Liver (tissue), 3 donors: ENCODE results near the gene TDRD9.

Source experiments
- JUND ChIP-seq, 2 donors: IDR thresholded peaks; 2 replicates each; pipeline ENCODE4 v1.6.1; 2016; ENCODE audit warnings: antibody characterized with exemption in 2 of 2
- RAD21 ChIP-seq, 2 donors: IDR thresholded peaks; 2 replicates each; pipeline ENCODE4 v1.6.1; 2016; ENCODE audit warnings: antibody characterized with exemption in 2 of 2, mild to moderate bottlenecking in 2 of 2
- SP1 ChIP-seq: IDR thresholded peaks from 2 replicates; pipeline ENCODE4 v1.6.1; 2018; ENCODE audit warnings: antibody characterized with exemption, mild to moderate bottlenecking
- YY1 ChIP-seq: IDR thresholded peaks from 2 replicates; pipeline ENCODE4 v1.6.1; 2016; ENCODE audit warnings: antibody characterized with exemption, mild to moderate bottlenecking
- TF ChIP-seq, protein P1 (sequence below): fragments of 150-350 bp; IDR thresholded peaks from 2 replicates; pipeline ENCODE4 v1.5.1; 2017; ENCODE audit warnings: improper control_type of control experiment, low read depth, low read length; ENCODE audit not compliant: missing input control
- TF ChIP-seq, protein P2 (sequence below): IDR thresholded peaks from 2 replicates; pipeline ENCODE4 v1.6.1; 2016; ENCODE audit warnings: antibody characterized with exemption, mild to moderate bottlenecking
- TF ChIP-seq, protein P3 (sequence below): IDR thresholded peaks from 2 replicates; pipeline ENCODE4 v1.6.1; 2016; ENCODE audit warnings: antibody characterized with exemption
- donor health status: healthy.
- donor health status: healthy.

DNA sequence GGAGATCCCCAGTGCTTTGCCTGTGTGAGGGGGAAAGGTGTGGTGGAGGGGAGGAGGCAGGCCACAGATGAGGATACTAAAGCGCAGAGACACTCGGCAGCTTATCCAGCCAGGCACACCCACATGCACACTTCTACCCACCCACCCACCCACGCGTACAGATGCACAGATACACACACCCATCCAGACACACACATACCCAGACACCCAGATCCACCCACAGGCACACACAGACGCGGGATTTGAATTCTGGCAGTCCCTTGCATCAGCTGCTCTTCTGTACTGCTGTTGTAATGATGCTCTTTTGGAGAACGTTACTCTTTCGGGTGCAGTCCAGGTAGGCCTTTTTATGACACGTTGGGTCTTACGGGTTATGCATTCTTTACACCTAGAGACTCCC is 69.8 kb downstream of the TDRD9 start:
- TF ChIP-seq, protein P1, sequence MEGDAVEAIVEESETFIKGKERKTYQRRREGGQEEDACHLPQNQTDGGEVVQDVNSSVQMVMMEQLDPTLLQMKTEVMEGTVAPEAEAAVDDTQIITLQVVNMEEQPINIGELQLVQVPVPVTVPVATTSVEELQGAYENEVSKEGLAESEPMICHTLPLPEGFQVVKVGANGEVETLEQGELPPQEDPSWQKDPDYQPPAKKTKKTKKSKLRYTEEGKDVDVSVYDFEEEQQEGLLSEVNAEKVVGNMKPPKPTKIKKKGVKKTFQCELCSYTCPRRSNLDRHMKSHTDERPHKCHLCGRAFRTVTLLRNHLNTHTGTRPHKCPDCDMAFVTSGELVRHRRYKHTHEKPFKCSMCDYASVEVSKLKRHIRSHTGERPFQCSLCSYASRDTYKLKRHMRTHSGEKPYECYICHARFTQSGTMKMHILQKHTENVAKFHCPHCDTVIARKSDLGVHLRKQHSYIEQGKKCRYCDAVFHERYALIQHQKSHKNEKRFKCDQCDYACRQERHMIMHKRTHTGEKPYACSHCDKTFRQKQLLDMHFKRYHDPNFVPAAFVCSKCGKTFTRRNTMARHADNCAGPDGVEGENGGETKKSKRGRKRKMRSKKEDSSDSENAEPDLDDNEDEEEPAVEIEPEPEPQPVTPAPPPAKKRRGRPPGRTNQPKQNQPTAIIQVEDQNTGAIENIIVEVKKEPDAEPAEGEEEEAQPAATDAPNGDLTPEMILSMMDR = no peak
- TF ChIP-seq, protein P2, sequence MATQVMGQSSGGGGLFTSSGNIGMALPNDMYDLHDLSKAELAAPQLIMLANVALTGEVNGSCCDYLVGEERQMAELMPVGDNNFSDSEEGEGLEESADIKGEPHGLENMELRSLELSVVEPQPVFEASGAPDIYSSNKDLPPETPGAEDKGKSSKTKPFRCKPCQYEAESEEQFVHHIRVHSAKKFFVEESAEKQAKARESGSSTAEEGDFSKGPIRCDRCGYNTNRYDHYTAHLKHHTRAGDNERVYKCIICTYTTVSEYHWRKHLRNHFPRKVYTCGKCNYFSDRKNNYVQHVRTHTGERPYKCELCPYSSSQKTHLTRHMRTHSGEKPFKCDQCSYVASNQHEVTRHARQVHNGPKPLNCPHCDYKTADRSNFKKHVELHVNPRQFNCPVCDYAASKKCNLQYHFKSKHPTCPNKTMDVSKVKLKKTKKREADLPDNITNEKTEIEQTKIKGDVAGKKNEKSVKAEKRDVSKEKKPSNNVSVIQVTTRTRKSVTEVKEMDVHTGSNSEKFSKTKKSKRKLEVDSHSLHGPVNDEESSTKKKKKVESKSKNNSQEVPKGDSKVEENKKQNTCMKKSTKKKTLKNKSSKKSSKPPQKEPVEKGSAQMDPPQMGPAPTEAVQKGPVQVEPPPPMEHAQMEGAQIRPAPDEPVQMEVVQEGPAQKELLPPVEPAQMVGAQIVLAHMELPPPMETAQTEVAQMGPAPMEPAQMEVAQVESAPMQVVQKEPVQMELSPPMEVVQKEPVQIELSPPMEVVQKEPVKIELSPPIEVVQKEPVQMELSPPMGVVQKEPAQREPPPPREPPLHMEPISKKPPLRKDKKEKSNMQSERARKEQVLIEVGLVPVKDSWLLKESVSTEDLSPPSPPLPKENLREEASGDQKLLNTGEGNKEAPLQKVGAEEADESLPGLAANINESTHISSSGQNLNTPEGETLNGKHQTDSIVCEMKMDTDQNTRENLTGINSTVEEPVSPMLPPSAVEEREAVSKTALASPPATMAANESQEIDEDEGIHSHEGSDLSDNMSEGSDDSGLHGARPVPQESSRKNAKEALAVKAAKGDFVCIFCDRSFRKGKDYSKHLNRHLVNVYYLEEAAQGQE = no peak
- TF ChIP-seq YY1 (no peak), RAD21 (IDR thresholded peaks at IDR 0.05) (no peak), SP1 (no peak), JUND (IDR thresholded peaks at IDR 0.05) (no peak)
- TF ChIP-seq, protein P3, sequence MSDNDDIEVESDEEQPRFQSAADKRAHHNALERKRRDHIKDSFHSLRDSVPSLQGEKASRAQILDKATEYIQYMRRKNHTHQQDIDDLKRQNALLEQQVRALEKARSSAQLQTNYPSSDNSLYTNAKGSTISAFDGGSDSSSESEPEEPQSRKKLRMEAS = no peak
